ENCODE results near the gene NQO2. TPM values are rescaled to one million over a fixed set of nuclear protein-coding genes. Genes with fewer than 3 reads are reported as not detected.

Gene NQO2
- total and polyA plus RNA-seq, 2 of the 13 experiments (the other 11 are each of a cell fraction or from before 2014, with no cell fraction given): 32.2 to 56.5 TPM

GRCh38 chr6:3063733-3064700 lies 64.3 kb downstream of the NQO2 start (continued):
- TF ChIP-seq HDAC1 (CRISPR knock-in tag; IDR thresholded peaks at IDR 0.05) (peak; percentile 90), GZF1 (CRISPR knock-in tag; IDR thresholded peaks at IDR 0.05) (0 out of 2 replicates have a peak, but pooled peaks have one; percentile 49), SOX13 (IDR thresholded peaks at IDR 0.05) (no peak), SOX13 (CRISPR knock-in tag; conservative IDR thresholded peaks at IDR 0.05 in 1 of 2, IDR thresholded peaks at IDR 0.05 in 1 of 2) (peak in 1 of 2 experiments; percentile 31; a peak in 1 of 4 replicates), TBX2 (CRISPR knock-in tag; IDR thresholded peaks at IDR 0.05; ENCODE audit: borderline replicate concordance) (peak; percentile 78), HNRNPLL (IDR thresholded peaks at IDR 0.05; ENCODE audit: low read depth, low read length, poor library complexity, severe bottlenecking) (peak; percentile 78), ZNF10 (CRISPR knock-in tag; IDR thresholded peaks at IDR 0.05; ENCODE audit: borderline replicate concordance, low read depth) (no peak), TCF12 (IDR thresholded peaks at IDR 0.05) (no peak), TCF12 (CRISPR knock-in tag; IDR thresholded peaks at IDR 0.05) (0 out of 2 replicates have a peak, but pooled peaks have one; percentile 38), ZNF546 (CRISPR knock-in tag; conservative IDR thresholded peaks at IDR 0.05) (peak; percentile 91), ZNF703 (CRISPR knock-in tag; IDR thresholded peaks at IDR 0.05; ENCODE audit: borderline replicate concordance) (no peak), POLR2G (IDR thresholded peaks at IDR 0.05; ENCODE audit: low read depth, low read length) (peak; percentile 99), RBM39 (IDR thresholded peaks at IDR 0.05; ENCODE audit: low read depth, low read length, poor library complexity, severe bottlenecking) (peak; percentile 64), ZNF704 (CRISPR knock-in tag; IDR thresholded peaks at IDR 0.05; ENCODE audit: borderline replicate concordance) (no peak; the same call in 1 of the 2 replicates), ZNF776 (CRISPR knock-in tag; IDR thresholded peaks at IDR 0.05) (peak; percentile 69; the same call in 1 of the 2 replicates)
- TF ChIP-seq, protein P1, sequence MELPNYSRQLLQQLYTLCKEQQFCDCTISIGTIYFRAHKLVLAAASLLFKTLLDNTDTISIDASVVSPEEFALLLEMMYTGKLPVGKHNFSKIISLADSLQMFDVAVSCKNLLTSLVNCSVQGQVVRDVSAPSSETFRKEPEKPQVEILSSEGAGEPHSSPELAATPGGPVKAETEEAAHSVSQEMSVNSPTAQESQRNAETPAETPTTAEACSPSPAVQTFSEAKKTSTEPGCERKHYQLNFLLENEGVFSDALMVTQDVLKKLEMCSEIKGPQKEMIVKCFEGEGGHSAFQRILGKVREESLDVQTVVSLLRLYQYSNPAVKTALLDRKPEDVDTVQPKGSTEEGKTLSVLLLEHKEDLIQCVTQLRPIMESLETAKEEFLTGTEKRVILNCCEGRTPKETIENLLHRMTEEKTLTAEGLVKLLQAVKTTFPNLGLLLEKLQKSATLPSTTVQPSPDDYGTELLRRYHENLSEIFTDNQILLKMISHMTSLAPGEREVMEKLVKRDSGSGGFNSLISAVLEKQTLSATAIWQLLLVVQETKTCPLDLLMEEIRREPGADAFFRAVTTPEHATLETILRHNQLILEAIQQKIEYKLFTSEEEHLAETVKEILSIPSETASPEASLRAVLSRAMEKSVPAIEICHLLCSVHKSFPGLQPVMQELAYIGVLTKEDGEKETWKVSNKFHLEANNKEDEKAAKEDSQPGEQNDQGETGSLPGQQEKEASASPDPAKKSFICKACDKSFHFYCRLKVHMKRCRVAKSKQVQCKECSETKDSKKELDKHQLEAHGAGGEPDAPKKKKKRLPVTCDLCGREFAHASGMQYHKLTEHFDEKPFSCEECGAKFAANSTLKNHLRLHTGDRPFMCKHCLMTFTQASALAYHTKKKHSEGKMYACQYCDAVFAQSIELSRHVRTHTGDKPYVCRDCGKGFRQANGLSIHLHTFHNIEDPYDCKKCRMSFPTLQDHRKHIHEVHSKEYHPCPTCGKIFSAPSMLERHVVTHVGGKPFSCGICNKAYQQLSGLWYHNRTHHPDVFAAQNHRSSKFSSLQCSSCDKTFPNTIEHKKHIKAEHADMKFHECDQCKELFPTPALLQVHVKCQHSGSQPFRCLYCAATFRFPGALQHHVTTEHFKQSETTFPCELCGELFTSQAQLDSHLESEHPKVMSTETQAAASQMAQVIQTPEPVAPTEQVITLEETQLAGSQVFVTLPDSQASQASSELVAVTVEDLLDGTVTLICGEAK (IDR thresholded peaks at IDR 0.05): no peak
- TF ChIP-seq, protein P1 (CRISPR knock-in tag; IDR thresholded peaks at IDR 0.05): 0 out of 2 replicates have a peak, but pooled peaks have one; percentile 25
